GM12878 (cell line): ENCODE results near the gene TTI1. TPM values are rescaled to one million over a fixed set of nuclear protein-coding genes. Genes with fewer than 3 reads are reported as not detected.

Source experiments
- ATAC-seq: fragments of 200-7000 bp; cut with Tn5 transposase; 3 replicates; pipeline ENCODE4 v1.9.1; 2020; ENCODE audit warnings: mild to moderate bottlenecking, moderate library complexity
- BruUV-seq: library from RNA; stranded (reverse); fragments of 400-500 nt; replicated peaks from 2 replicates; lab custom pipeline; 2021; lab: Mats Ljungman, UMichigan
- CTCF ChIA-PET: fragments of 300-600 bp; sonication (Branson Sonifier 250); formaldehyde crosslinking; extraction: SDS; loops from one replicate; lab custom pipeline; 2021; ENCODE audit warnings: inconsistent platforms; lab: Yijun Ruan, JAX
- POLR2A ChIA-PET: fragments of 350-600 bp; formaldehyde crosslinking; extraction: SDS; loops from one replicate; lab custom pipeline; 2021; ENCODE audit warnings: inconsistent platforms; lab: Charles Lee
- RAD21 ChIA-PET: fragments of 300-600 bp; sonication (Branson Sonifier 250); formaldehyde crosslinking; loops from one replicate; lab custom pipeline; 2023; ENCODE audit warnings: antibody characterized with exemption; ENCODE audit not compliant: unreplicated experiment; lab: Charles Lee
- SMC1A ChIA-PET: fragments of 300-600 bp; sonication (Branson Sonifier 250); formaldehyde crosslinking; loops from one replicate; lab custom pipeline; 2023; ENCODE audit not compliant: unreplicated experiment, uncharacterized antibody; lab: Charles Lee
- DNase-seq: peaks from one replicate; pipeline ENCODE4 v3.0.0-alpha.2; 2011; ENCODE audit warnings: low read depth, low spot score
- FAIRE-seq: peaks from 3 replicates; lab custom pipeline; 2011; peaks lifted over from hg19 to GRCh38; lab: Jason Lieb, UNC
- H2AFZ ChIP-seq: 2 replicates; pipeline ENCODE4 v1.6.0; 2011; ENCODE audit warnings: low read depth, low read length, control low read depth; ENCODE audit not compliant: control insufficient read depth
- H3K27ac ChIP-seq: 2 replicates; pipeline ENCODE4 v1.5.1; 2011; ENCODE audit warnings: control low read depth; ENCODE audit not compliant: control insufficient read depth, insufficient read depth
- H3K27me3 ChIP-seq, 2 experiments: replicated peaks in 1 of 2; 2 replicates each; pipeline versions ENCODE4 v1.6.0 to v1.6.1; 2011; ENCODE audit warnings: low read length in 1 of 2; ENCODE audit not compliant: control insufficient read depth in 2 of 2, insufficient read depth in 2 of 2
- H3K36me3 ChIP-seq, 2 experiments: 2 replicates each; pipeline ENCODE4 v1.5.1; 2011; ENCODE audit warnings: low read length in 1 of 2; ENCODE audit not compliant: control insufficient read depth in 2 of 2, insufficient read depth in 2 of 2
- H3K4me1 ChIP-seq: 2 replicates; pipeline ENCODE4 v1.6.1; 2011; ENCODE audit warnings: mild to moderate bottlenecking, low read length, moderate library complexity, mixed read lengths; ENCODE audit not compliant: control insufficient read depth, insufficient read depth
- H3K4me2 ChIP-seq: 2 replicates; pipeline ENCODE4 v1.6.0; 2011; ENCODE audit warnings: control low read depth; ENCODE audit not compliant: control insufficient read depth, insufficient read depth
- H3K4me3 ChIP-seq: fragments of 200-600 bp; sonication (generic); 2 replicates; pipeline ENCODE4 v1.5.1; 2016
- H3K79me2 ChIP-seq: 2 replicates; pipeline ENCODE4 v1.6.0; 2011; ENCODE audit warnings: low read length; ENCODE audit not compliant: control insufficient read depth, insufficient read depth
- H3K9ac ChIP-seq: 2 replicates; pipeline ENCODE4 v1.8.0; 2011; ENCODE audit warnings: low read length, control low read depth, mixed read lengths; ENCODE audit not compliant: control insufficient read depth, insufficient read depth
- H3K9me3 ChIP-seq: replicated peaks from 3 replicates; pipeline ENCODE4 v1.5.1; 2011; ENCODE audit warnings: mild to moderate bottlenecking, low read length; ENCODE audit not compliant: control insufficient read depth, insufficient read depth
- H4K20me1 ChIP-seq: 2 replicates; pipeline ENCODE4 v1.6.0; 2011; ENCODE audit not compliant: control insufficient read depth, insufficient read depth
- ATF7 ChIP-seq: fragments of 450-650 bp; IDR thresholded peaks from 2 replicates; pipeline ENCODE4 v1.6.1; 2016; ENCODE audit warnings: low read depth, mild to moderate bottlenecking
- BMI1 ChIP-seq: fragments of 450-650 bp; IDR thresholded peaks from 2 replicates; pipeline ENCODE4 v1.6.1; 2016; ENCODE audit warnings: mild to moderate bottlenecking, moderate library complexity, borderline replicate concordance
- FOXK2 ChIP-seq: fragments of 450-650 bp; IDR thresholded peaks from 2 replicates; pipeline ENCODE4 v1.6.1; 2017; ENCODE audit warnings: mild to moderate bottlenecking, moderate library complexity
- MEF2A ChIP-seq: IDR thresholded peaks from 2 replicates; pipeline ENCODE4 v1.6.1; 2011; ENCODE audit warnings: low read depth, mild to moderate bottlenecking, low read length, moderate library complexity; ENCODE audit not compliant: insufficient read depth
- MYB ChIP-seq: fragments of 150-350 bp; IDR thresholded peaks from 2 replicates; pipeline ENCODE4 v1.6.1; 2014; ENCODE audit warnings: mild to moderate bottlenecking, low read depth, low read length, borderline replicate concordance
- NFIC ChIP-seq: IDR thresholded peaks from 2 replicates; pipeline ENCODE4 v1.6.1; 2012; ENCODE audit warnings: low read depth, mild to moderate bottlenecking, inconsistent platforms, low read length, moderate library complexity
- NFXL1 ChIP-seq: fragments of 450-650 bp; IDR thresholded peaks from 2 replicates; pipeline ENCODE4 v1.6.1; 2017; ENCODE audit warnings: antibody characterized with exemption, mild to moderate bottlenecking, borderline replicate concordance
- NRF1 ChIP-seq: conservative IDR thresholded peaks from 2 replicates; pipeline ENCODE4 v1.6.1; 2011; ENCODE audit warnings: mild to moderate bottlenecking, low read depth, low read length, improper control_type of control experiment
- RAD51 ChIP-seq: fragments of 450-650 bp; IDR thresholded peaks from 2 replicates; pipeline ENCODE4 v1.6.1; 2016; ENCODE audit warnings: moderate library complexity, mild to moderate bottlenecking, inconsistent platforms
- SMAD5 ChIP-seq: IDR thresholded peaks from 2 replicates; pipeline ENCODE4 v1.6.1; 2016; ENCODE audit warnings: antibody characterized with exemption, low read depth
- TAF1 ChIP-seq: IDR thresholded peaks from 2 replicates; pipeline ENCODE4 v1.6.1; 2011; ENCODE audit warnings: mild to moderate bottlenecking, low read depth, low read length, borderline replicate concordance
- YY1 ChIP-seq: IDR thresholded peaks from 2 replicates; pipeline ENCODE4 v1.6.1; 2011; ENCODE audit warnings: low read depth, mild to moderate bottlenecking, low read length
- ZBTB11 ChIP-seq: fragments of 450-650 bp; formaldehyde crosslinking; IDR thresholded peaks from 2 replicates; pipeline ENCODE4 v1.5.0; 2022; ENCODE audit warnings: mild to moderate bottlenecking, missing genetic modification characterization
- ZNF207 ChIP-seq: fragments of 450-650 bp; IDR thresholded peaks from 2 replicates; pipeline ENCODE4 v1.6.1; 2014; ENCODE audit warnings: antibody characterized with exemption, mild to moderate bottlenecking, borderline replicate concordance
- ZZZ3 ChIP-seq: IDR thresholded peaks from 2 replicates; pipeline ENCODE4 v1.6.1; 2011; ENCODE audit warnings: low read depth; ENCODE audit not compliant: control insufficient read depth, insufficient read length
- whole genome bisulfite sequencing: methylation state at CpG from one replicate; pipeline ENCODE4 v1.1.6; 2016; ENCODE audit warnings: low lambda C conversion rate; ENCODE audit not compliant: insufficient replicate concordance, insufficient coverage; ENCODE audit errors: missing lambda C conversion rate; 5-methylcytosine and 5-hydroxymethylcytosine counted together
- in situ Hi-C: fragments of 300-500 bp; cut with MboI; formaldehyde crosslinking; loops from 9 replicates; pipeline ENCODE4 v1.14.3; 2018; ENCODE audit warnings: mixed read lengths
- intact Hi-C: fragments of 100-400 bp; cut with micrococcal nuclease; formaldehyde crosslinking; loops from one replicate; pipeline ENCODE4 v1.14.2; 2022; ENCODE audit not compliant: unreplicated experiment
- polyA plus RNA-seq, 11 experiments: library from polyadenylated mRNA; depleted of rRNA in 4 of 11; unstranded in 6 of 11; stranded (reverse) in 5 of 11; fragments of >200 nt; fragmentation: Nextera tagmentation in 4 of 11; fragmentation: Illumina TruSeq in 1 of 11; extraction: Ambion mirVana in 4 of 11; extraction: Trizol in 1 of 11; gene quantifications; 1 replicate in 1 of 11; 2 replicates in 10 of 11; pipeline versions ENCODE4 v1.2.1 to v1.2.3, GENCODE V29; 2011 to 2016; ENCODE audit warnings: inconsistent platforms in 2 of 11, missing spikeins in 2 of 11, low read depth in 1 of 11
- total RNA-seq, 4 experiments: library from RNA; depleted of rRNA in 3 of 4; stranded (reverse); fragments of >200 nt in 3 of 4; fragmentation: Illumina TruSeq in 1 of 4; extraction: Trizol in 1 of 4; gene quantifications; 2 replicates each; pipeline versions ENCODE4 v1.2.1 to v1.2.3, GENCODE V29; 2013 to 2021
- TF ChIP-seq, protein P1 (sequence below): IDR thresholded peaks from 2 replicates; pipeline ENCODE4 v1.6.1; 2011; ENCODE audit warnings: borderline replicate concordance, low read depth, mild to moderate bottlenecking, moderate library complexity, mixed read lengths, low read length; ENCODE audit not compliant: insufficient read depth; ENCODE audit errors: extremely low read length

Gene TTI1
- total and polyA plus RNA-seq, 10 of the 15 experiments (the other 5 are each of a cell fraction or from before 2014, with no cell fraction given), result 5.3 to 44.6 (median 24.9) TPM

GRCh38 chr20:38052870-38053269 lies 19.6 kb upstream of the TTI1 start:
- TF ChIP-seq TAF1, result no peak
- no peak for TF ChIP-seq ZBTB11 (CRISPR knock-in tag)
- TF ChIP-seq RAD51, result no peak
- no peak for TF ChIP-seq MYB
- TF ChIP-seq ZNF207, result no peak
- TF ChIP-seq NRF1, result no peak
- no peak for TF ChIP-seq SMAD5
- no peak for TF ChIP-seq MEF2A
- TF ChIP-seq BMI1, result no peak
- TF ChIP-seq YY1, result no peak
- no peak for TF ChIP-seq NFXL1
- no peak for TF ChIP-seq ZZZ3
- TF ChIP-seq, protein P1, sequence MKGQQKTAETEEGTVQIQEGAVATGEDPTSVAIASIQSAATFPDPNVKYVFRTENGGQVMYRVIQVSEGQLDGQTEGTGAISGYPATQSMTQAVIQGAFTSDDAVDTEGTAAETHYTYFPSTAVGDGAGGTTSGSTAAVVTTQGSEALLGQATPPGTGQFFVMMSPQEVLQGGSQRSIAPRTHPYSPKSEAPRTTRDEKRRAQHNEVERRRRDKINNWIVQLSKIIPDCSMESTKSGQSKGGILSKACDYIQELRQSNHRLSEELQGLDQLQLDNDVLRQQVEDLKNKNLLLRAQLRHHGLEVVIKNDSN, result no peak
- no peak for TF ChIP-seq NFIC
- no peak for TF ChIP-seq ATF7
- TF ChIP-seq FOXK2, result no peak
- no peak overlapping the region for H3K4me2 ChIP-seq
- CTCF ChIA-PET, result interaction anchor here (0.6 to 19.0 kb wide), 6 partner anchors 16 to 672 kb away, joined by 3 to 404 read pairs (median 4); no protein-coding TSS in a partner anchor
- H4K20me1 ChIP-seq, result no peaks in the 10 kb centered on the region
- H3K4me3 ChIP-seq, result no peak overlapping the region
- H3K36me3 ChIP-seq, result peaks cover 6 to 48% of the 10 kb centered on the region in 2 experiments
- H3K9me3 ChIP-seq, result no peaks in the 10 kb centered on the region
- no peak overlapping the region for H2AFZ ChIP-seq
- no peak overlapping the region for H3K9ac ChIP-seq
- 95% methylated on average over 2 of the region's 2 CpGs for WGBS
- H3K4me1 ChIP-seq, result peaks cover 2% of the 10 kb centered on the region; the same call in 1 of the 2 replicates
- peaks cover 15% of the 10 kb centered on the region for H3K79me2 ChIP-seq
- ATAC-seq (no peak), DNase-seq (no peak), FAIRE-seq (no peak)
- no peaks in the 10 kb centered on the region for H3K27me3 ChIP-seq
- RAD21 ChIA-PET, result interaction anchor here (0.7 to 1.4 kb wide), 5 partner anchors 8 to 169 kb away, joined by 3 to 9 read pairs (median 3); no protein-coding TSS in a partner anchor
- POLR2A ChIA-PET, result no interaction called here
- SMC1A ChIA-PET, result interaction anchor here (0.7 to 2.6 kb wide), 9 partner anchors 9 to 169 kb away, joined by 3 to 13 read pairs (median 3); no protein-coding TSS in a partner anchor
- in situ Hi-C loops (loop anchor here (10.0 to 25.0 kb wide), 2 partner anchors 109 to 362 kb away; partner anchors contain the start of gene TGM2), intact Hi-C loops (no loop called here)
- H3K27ac ChIP-seq, result no peak overlapping the region
- no TSS peak for BruUV-seq
